HL-60 (cell line): ENCODE measurements around the gene ASCL5.

Experiments
- GABPA ChIP-seq: IDR thresholded peaks from 2 replicates; pipeline ENCODE4 v1.6.1; 2012; ENCODE audit warnings: low read depth
- POLR2AphosphoS5 ChIP-seq: IDR thresholded peaks from 2 replicates; pipeline ENCODE4 v1.6.1; 2012; ENCODE audit warnings: low read depth
- SPI1 ChIP-seq: IDR thresholded peaks from 2 replicates; pipeline ENCODE4 v1.6.1; 2012; ENCODE audit warnings: low read depth, mild to moderate bottlenecking, borderline replicate concordance
- TF ChIP-seq, protein P1 (sequence below): IDR thresholded peaks from 2 replicates; pipeline ENCODE4 v1.6.1; 2012; ENCODE audit warnings: low read depth; ENCODE audit not compliant: insufficient replicate concordance
- TF ChIP-seq, protein P2 (sequence below): IDR thresholded peaks from one replicate; pipeline ENCODE4 v1.5.1; 2011; ENCODE audit warnings: low read length, control low read depth, inconsistent platforms; ENCODE audit not compliant: insufficient read depth

DNA sequence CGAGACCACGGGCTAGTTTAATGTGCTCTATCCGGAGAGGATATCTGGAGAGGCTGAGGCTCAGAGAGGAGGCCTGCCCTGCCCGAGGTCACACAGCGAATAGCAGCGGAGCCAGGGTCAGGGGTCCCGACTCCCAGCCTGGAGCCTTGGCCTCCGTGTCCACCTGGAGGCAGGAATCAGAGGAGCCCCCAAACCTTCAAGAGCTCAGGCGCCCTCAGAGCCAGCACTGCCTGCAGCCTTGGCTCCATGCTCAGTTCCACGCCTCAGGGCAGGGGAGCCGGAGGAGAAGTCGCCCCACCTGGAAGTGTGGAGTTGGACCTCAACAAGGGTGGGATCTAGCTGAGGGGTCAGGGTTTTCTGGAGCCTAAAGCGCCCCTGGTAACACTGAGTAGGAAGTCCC is 2.0 kb upstream of the ASCL5 start:
- TF ChIP-seq, protein P1, sequence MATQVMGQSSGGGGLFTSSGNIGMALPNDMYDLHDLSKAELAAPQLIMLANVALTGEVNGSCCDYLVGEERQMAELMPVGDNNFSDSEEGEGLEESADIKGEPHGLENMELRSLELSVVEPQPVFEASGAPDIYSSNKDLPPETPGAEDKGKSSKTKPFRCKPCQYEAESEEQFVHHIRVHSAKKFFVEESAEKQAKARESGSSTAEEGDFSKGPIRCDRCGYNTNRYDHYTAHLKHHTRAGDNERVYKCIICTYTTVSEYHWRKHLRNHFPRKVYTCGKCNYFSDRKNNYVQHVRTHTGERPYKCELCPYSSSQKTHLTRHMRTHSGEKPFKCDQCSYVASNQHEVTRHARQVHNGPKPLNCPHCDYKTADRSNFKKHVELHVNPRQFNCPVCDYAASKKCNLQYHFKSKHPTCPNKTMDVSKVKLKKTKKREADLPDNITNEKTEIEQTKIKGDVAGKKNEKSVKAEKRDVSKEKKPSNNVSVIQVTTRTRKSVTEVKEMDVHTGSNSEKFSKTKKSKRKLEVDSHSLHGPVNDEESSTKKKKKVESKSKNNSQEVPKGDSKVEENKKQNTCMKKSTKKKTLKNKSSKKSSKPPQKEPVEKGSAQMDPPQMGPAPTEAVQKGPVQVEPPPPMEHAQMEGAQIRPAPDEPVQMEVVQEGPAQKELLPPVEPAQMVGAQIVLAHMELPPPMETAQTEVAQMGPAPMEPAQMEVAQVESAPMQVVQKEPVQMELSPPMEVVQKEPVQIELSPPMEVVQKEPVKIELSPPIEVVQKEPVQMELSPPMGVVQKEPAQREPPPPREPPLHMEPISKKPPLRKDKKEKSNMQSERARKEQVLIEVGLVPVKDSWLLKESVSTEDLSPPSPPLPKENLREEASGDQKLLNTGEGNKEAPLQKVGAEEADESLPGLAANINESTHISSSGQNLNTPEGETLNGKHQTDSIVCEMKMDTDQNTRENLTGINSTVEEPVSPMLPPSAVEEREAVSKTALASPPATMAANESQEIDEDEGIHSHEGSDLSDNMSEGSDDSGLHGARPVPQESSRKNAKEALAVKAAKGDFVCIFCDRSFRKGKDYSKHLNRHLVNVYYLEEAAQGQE: no peak
- TF ChIP-seq, protein P2, sequence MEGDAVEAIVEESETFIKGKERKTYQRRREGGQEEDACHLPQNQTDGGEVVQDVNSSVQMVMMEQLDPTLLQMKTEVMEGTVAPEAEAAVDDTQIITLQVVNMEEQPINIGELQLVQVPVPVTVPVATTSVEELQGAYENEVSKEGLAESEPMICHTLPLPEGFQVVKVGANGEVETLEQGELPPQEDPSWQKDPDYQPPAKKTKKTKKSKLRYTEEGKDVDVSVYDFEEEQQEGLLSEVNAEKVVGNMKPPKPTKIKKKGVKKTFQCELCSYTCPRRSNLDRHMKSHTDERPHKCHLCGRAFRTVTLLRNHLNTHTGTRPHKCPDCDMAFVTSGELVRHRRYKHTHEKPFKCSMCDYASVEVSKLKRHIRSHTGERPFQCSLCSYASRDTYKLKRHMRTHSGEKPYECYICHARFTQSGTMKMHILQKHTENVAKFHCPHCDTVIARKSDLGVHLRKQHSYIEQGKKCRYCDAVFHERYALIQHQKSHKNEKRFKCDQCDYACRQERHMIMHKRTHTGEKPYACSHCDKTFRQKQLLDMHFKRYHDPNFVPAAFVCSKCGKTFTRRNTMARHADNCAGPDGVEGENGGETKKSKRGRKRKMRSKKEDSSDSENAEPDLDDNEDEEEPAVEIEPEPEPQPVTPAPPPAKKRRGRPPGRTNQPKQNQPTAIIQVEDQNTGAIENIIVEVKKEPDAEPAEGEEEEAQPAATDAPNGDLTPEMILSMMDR: no peak
- TF ChIP-seq SPI1 (no peak), POLR2AphosphoS5 (no peak), GABPA (no peak)
